ENCODE measurements around the gene STXBP2.
A peak's percentile ranks its signal among the peaks of the same experiment; 100 is the strongest.

Gene STXBP2

GRCh38 chr19:7629347-7630054 is 7.4 kb upstream of the STXBP2 start, which contains the start of the genes PET100 and XAB2:
Gene PET100 (plus strand): TSS chr19:7629793. CDS start chr19:7629834, 41 bp downstream.
Gene XAB2 (minus strand): TSS chr19:7629545. CDS start chr19:7629527, 18 bp downstream.
- Mint-ChIP-seq H3K4me3 (peak within 1 kb of the TSS; percentile 96), H3K36me3 (ENCODE audit: insufficient read depth) (peaks cover 46% of the 10 kb centered on the region), H3K4me1 (peaks cover 41% of the 10 kb centered on the region), H3K27me3 (no peaks in the 10 kb centered on the region), H3K9me3 (no peaks in the 10 kb centered on the region), H3K27ac (ENCODE audit: low read depth) (peak within 1 kb of the TSS; percentile 100)
- ATAC-seq (replicated peaks; ENCODE audit: extremely low read depth, poor library complexity, severe bottlenecking), result peak; percentile 100
- peak; percentile 92 to 96 for DNase-seq (ENCODE audit: low spot score in 2 of 2)

DNA sequence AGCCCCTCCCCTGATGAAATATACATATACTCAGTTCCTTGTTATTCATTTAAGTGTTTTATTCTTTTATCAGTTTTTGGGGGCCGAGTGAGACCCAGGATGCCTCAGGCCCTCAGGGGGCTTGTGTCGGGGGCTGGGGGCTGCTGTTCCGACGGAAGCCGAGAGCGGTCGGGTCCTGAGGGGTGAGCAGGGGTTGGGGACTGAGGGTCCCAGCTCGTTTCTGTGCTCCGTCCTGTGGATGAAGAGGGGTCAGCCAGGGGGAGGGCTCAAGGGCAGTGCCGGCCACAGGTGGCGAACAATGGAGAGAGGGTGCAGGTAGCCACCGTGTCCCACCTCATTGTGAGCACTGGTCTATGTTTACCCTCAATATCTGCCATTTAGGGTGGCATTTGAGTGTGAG is 5.3 kb upstream of the STXBP2 start:
- no peak overlapping the region for H3K27ac Mint-ChIP-seq (ENCODE audit: low read depth)
- H3K4me3 Mint-ChIP-seq, result no peak overlapping the region
- peaks cover 45% of the 10 kb centered on the region for H3K4me1 Mint-ChIP-seq
- H3K27me3 Mint-ChIP-seq, result no peaks in the 10 kb centered on the region
- peaks cover 33% of the 10 kb centered on the region for H3K36me3 Mint-ChIP-seq (ENCODE audit: insufficient read depth)
- DNase-seq (ENCODE audit: low spot score in 2 of 2), result no peak
- no peaks in the 10 kb centered on the region for H3K9me3 Mint-ChIP-seq
- no peak for ATAC-seq (replicated peaks; ENCODE audit: extremely low read depth, poor library complexity, severe bottlenecking)

- H3K9me3 Mint-ChIP-seq, result no peaks in the 10 kb centered on the region
- no peak for DNase-seq (ENCODE audit: low spot score in 2 of 2)
- H3K27me3 Mint-ChIP-seq, result no peaks in the 10 kb centered on the region
- peaks cover 41% of the 10 kb centered on the region for H3K4me1 Mint-ChIP-seq
- H3K36me3 Mint-ChIP-seq (ENCODE audit: insufficient read depth), result peaks cover 28% of the 10 kb centered on the region
- H3K4me3 Mint-ChIP-seq, result no peak overlapping the region
- peak overlapping the region; percentile 22 for H3K27ac Mint-ChIP-seq (ENCODE audit: low read depth)
- ATAC-seq (replicated peaks; ENCODE audit: extremely low read depth, poor library complexity, severe bottlenecking), result no peak
Observed at GRCh38 chr19:7632340-7633203, 4.3 kb upstream of the STXBP2 start.

DNA sequence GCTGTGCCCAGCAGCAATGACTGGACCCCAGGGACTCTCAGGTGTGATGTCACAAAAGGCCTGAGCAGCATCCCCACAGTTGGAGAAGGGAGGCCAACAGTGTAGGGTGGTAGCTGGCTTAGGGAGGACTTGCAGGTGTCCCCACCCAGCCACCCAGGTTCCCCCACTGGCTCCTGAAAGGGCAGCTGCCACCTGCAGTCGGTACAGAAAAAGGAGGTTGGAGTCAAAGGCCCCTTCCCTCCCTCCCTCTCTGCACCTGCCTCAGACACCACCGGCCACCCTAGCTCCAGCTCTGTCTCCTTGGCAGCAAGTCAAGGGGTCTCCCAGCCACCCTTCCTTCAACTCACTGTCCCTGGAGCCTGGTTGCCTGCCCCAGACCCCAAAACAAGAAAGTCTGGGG is 3.2 kb upstream of the STXBP2 start, which contains the start of gene PCP2:
PCP2 (minus strand) TSS at position 22 of the 400 bp plus-strand sequence. CDS start 262 bp downstream, outside the sequence.
- H3K27ac Mint-ChIP-seq (ENCODE audit: low read depth), result peak within 1 kb of the TSS; percentile 22
- H3K27me3 Mint-ChIP-seq, result no peaks in the 10 kb centered on the region
- no peak for DNase-seq (ENCODE audit: low spot score in 2 of 2)
- no peak within 1 kb of the TSS for H3K4me3 Mint-ChIP-seq
- peaks cover 28% of the 10 kb centered on the region for H3K36me3 Mint-ChIP-seq (ENCODE audit: insufficient read depth)
- ATAC-seq (replicated peaks; ENCODE audit: extremely low read depth, poor library complexity, severe bottlenecking), result no peak
- no peaks in the 10 kb centered on the region for H3K9me3 Mint-ChIP-seq
- H3K4me1 Mint-ChIP-seq, result peaks cover 45% of the 10 kb centered on the region

DNA sequence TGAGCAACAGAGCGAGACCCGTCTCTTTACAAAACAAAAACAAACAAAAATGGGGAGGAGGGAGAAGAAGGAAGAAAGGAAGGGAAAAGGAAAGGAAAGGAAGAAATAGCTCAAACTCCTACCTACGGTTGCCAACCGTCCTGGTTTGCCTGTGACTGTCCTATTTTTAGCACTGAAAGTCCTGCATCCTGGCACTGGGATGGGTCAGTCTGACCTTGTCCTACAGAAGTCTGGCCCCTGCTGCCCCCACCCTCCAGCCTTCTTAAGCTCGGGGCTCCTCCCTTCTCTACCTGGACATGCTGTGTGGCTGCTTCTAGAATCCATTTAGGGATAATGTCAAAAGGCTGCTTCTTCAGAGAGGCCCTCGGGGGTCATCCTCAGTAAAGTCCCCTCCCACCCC is 1.2 kb upstream of the STXBP2 start:
- H3K27ac Mint-ChIP-seq (ENCODE audit: low read depth), result no peak overlapping the region
- DNase-seq (ENCODE audit: low spot score in 2 of 2) (no peak), ATAC-seq (replicated peaks; ENCODE audit: extremely low read depth, poor library complexity, severe bottlenecking) (no peak)
- peak overlapping the region; percentile 85 for H3K4me3 Mint-ChIP-seq
- H3K27me3 Mint-ChIP-seq, result no peaks in the 10 kb centered on the region
- H3K4me1 Mint-ChIP-seq, result peaks cover 42% of the 10 kb centered on the region
- peaks cover 13% of the 10 kb centered on the region for H3K36me3 Mint-ChIP-seq (ENCODE audit: insufficient read depth)
- no peaks in the 10 kb centered on the region for H3K9me3 Mint-ChIP-seq

- Mint-ChIP-seq H3K27ac (ENCODE audit: low read depth) (peak overlapping the region; percentile 90), H3K4me3 (peak overlapping the region; percentile 85), H3K27me3 (no peaks in the 10 kb centered on the region), H3K4me1 (peaks cover 39% of the 10 kb centered on the region), H3K36me3 (ENCODE audit: insufficient read depth) (peaks cover 14% of the 10 kb centered on the region), H3K9me3 (no peaks in the 10 kb centered on the region)
- no peak for DNase-seq (ENCODE audit: low spot score in 2 of 2)
- ATAC-seq (replicated peaks; ENCODE audit: extremely low read depth, poor library complexity, severe bottlenecking), result no peak
Observed at GRCh38 chr19:7636317-7636690, 606 bp upstream of the STXBP2 start.

- Mint-ChIP-seq H3K9me3 (no peaks in the 10 kb centered on the region), H3K36me3 (ENCODE audit: insufficient read depth) (peaks cover 15% of the 10 kb centered on the region), H3K4me3 (peak overlapping the region; percentile 85), H3K27ac (ENCODE audit: low read depth) (peak overlapping the region; percentile 90), H3K4me1 (peaks cover 39% of the 10 kb centered on the region), H3K27me3 (no peaks in the 10 kb centered on the region)
- ATAC-seq (replicated peaks; ENCODE audit: extremely low read depth, poor library complexity, severe bottlenecking) (peak; percentile 30), DNase-seq (ENCODE audit: low spot score in 2 of 2) (no peak)
Observed at GRCh38 chr19:7637374-7638256, 705 bp downstream of the STXBP2 start.

DNA sequence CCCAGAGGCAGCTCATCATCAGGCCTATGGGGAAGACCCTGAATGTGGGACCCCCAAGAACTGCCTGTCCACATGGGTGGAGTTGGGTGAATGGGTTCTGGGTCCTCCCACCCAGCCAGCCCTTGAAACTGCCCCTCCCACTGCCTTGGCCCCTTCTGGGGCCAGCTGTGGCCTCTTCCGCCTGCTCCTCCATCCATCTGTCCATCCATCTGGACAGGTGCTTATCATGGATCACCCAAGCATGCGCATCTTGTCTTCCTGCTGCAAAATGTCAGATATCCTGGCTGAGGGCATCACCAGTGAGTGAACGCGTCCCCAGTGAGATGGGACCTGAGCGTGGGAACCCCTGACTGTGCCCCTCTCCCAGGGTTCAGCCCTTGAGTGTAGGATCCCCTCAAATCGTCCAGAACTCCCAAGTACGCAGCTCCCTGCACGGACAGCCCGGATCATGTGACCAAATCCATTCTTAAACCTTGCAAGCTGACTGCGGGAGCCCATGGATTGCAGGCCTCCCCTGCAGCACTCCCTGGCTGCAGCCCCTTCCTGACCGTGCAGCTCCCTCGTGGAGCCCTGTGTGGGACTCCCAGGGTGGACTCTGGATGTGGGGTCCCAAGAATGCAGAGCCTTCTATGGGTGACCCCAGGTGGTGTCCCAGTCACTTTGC is 2.0 kb downstream of the STXBP2 start:
- Mint-ChIP-seq H3K9me3 (no peaks in the 10 kb centered on the region), H3K4me3 (peak overlapping the region; percentile 6), H3K27ac (ENCODE audit: low read depth) (no peak overlapping the region), H3K36me3 (ENCODE audit: insufficient read depth) (peaks cover 13% of the 10 kb centered on the region), H3K27me3 (no peaks in the 10 kb centered on the region), H3K4me1 (peaks cover 39% of the 10 kb centered on the region)
- DNase-seq (ENCODE audit: low spot score in 2 of 2), result no peak
- no peak for ATAC-seq (replicated peaks; ENCODE audit: extremely low read depth, poor library complexity, severe bottlenecking)

- no peak overlapping the region for H3K27ac Mint-ChIP-seq (ENCODE audit: low read depth)
- peak overlapping the region; percentile 6 for H3K4me3 Mint-ChIP-seq
- H3K9me3 Mint-ChIP-seq, result no peaks in the 10 kb centered on the region
- ATAC-seq (replicated peaks; ENCODE audit: extremely low read depth, poor library complexity, severe bottlenecking) (no peak), DNase-seq (ENCODE audit: low spot score in 2 of 2) (no peak)
- H3K36me3 Mint-ChIP-seq (ENCODE audit: insufficient read depth), result peaks cover 16% of the 10 kb centered on the region
- no peaks in the 10 kb centered on the region for H3K27me3 Mint-ChIP-seq
- peaks cover 29% of the 10 kb centered on the region for H3K4me1 Mint-ChIP-seq
Observed at GRCh38 chr19:7639863-7640348, 3.0 kb downstream of the STXBP2 start.

DNA sequence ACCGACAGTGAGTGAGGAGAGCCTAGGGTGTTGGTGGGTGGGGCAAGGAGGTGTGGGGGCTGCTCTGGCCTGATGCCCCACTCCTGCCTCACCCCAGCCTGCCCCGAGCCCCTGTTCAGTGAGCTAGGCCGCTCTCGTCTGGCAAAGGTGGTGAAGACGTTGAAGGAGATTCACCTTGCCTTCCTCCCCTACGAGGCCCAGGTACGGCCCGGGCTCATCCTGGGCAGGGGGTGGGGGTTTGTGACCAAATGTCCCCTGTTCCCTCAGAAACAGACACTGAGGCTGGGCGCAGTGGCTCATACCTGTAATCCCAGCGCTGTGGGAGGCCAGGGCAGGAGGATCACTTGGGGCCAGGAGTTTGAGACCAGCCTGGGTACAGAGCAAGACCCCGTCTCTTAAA is 3.9 kb downstream of the STXBP2 start:
- ATAC-seq (replicated peaks; ENCODE audit: extremely low read depth, poor library complexity, severe bottlenecking), result no peak
- no peak overlapping the region for H3K27ac Mint-ChIP-seq (ENCODE audit: low read depth)
- no peak overlapping the region for H3K4me3 Mint-ChIP-seq

GRCh38 chr19:7641290-7642276 is 4.7 kb downstream of the STXBP2 start:
- DNase-seq (ENCODE audit: low spot score in 2 of 2) (no peak), ATAC-seq (replicated peaks; ENCODE audit: extremely low read depth, poor library complexity, severe bottlenecking) (no peak)
- Mint-ChIP-seq H3K27me3 (no peaks in the 10 kb centered on the region), H3K27ac (ENCODE audit: low read depth) (no peak overlapping the region), H3K9me3 (no peaks in the 10 kb centered on the region), H3K4me3 (no peak overlapping the region), H3K36me3 (ENCODE audit: insufficient read depth) (peaks cover 21% of the 10 kb centered on the region), H3K4me1 (peaks cover 28% of the 10 kb centered on the region)

More for the DNA sequence above, 3.9 kb downstream of the STXBP2 start:
- no peak for DNase-seq (ENCODE audit: low spot score in 2 of 2)
- Mint-ChIP-seq H3K27me3 (no peaks in the 10 kb centered on the region), H3K4me1 (peaks cover 28% of the 10 kb centered on the region), H3K9me3 (no peaks in the 10 kb centered on the region), H3K36me3 (ENCODE audit: insufficient read depth) (peaks cover 20% of the 10 kb centered on the region)

All from central memory CD8-positive, alpha-beta T cell (primary cell).